Measurements from ENCODE around the gene NUP160. TPM values are rescaled to one million over a fixed set of nuclear protein-coding genes. Genes with fewer than 3 reads are reported as not detected.

Gene NUP160
- polyA plus RNA-seq, 3 donors: 10.6 to 15.7 (median 10.9) TPM

DNA sequence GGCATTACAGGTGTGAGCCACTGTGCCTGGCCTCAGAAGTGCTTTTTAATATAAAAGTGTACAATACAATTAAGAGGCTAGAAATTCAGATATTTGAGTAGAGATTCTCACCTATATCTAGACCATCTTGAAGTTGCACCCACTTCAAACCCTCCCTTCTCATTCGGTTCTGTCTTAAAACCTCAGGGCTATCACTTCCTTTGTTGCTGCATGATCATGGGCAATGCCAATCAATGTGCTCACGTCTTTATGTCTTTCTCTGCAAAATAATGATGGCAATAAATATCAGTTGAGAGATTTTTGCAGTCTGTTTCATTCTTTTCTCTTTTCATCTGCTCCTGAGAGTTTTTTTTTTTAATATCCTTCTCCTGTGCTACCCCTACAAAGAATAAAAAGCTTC is 9.3 kb upstream of the NUP160 start:
- no peaks in the 10 kb centered on the region for H3K9me3 ChIP-seq (replicated peaks in 1 of 2; ENCODE audit: control insufficient read depth in 1 of 2, insufficient read depth in 1 of 2, low read length in 2 of 2)
- H4K20me1 ChIP-seq (ENCODE audit: insufficient read depth, low read length): no peaks in the 10 kb centered on the region
- peak overlapping the region; percentile 37 for H2AFZ ChIP-seq (ENCODE audit: insufficient read depth, low read depth, low read length, poor library complexity, severe bottlenecking)
- no peaks in the 10 kb centered on the region for H3K27me3 ChIP-seq (ENCODE audit: control insufficient read depth in 2 of 2, insufficient read depth in 2 of 2, low read length in 2 of 2)
- H3K9ac ChIP-seq (ENCODE audit: insufficient read depth, low read length, poor library complexity, severe bottlenecking): no peak overlapping the region
- H3K4me1 ChIP-seq (ENCODE audit: control insufficient read depth in 1 of 2, insufficient read depth in 2 of 2, low read length in 2 of 2): peaks cover 0 to 12% of the 10 kb centered on the region in 2 donors
- no peak overlapping the region for H3K27ac ChIP-seq (ENCODE audit: low read depth in 1 of 2, low read length in 2 of 2)
- TF ChIP-seq, protein P1, sequence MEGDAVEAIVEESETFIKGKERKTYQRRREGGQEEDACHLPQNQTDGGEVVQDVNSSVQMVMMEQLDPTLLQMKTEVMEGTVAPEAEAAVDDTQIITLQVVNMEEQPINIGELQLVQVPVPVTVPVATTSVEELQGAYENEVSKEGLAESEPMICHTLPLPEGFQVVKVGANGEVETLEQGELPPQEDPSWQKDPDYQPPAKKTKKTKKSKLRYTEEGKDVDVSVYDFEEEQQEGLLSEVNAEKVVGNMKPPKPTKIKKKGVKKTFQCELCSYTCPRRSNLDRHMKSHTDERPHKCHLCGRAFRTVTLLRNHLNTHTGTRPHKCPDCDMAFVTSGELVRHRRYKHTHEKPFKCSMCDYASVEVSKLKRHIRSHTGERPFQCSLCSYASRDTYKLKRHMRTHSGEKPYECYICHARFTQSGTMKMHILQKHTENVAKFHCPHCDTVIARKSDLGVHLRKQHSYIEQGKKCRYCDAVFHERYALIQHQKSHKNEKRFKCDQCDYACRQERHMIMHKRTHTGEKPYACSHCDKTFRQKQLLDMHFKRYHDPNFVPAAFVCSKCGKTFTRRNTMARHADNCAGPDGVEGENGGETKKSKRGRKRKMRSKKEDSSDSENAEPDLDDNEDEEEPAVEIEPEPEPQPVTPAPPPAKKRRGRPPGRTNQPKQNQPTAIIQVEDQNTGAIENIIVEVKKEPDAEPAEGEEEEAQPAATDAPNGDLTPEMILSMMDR (IDR thresholded peaks at IDR 0.05): no peak
- peaks cover 16% of the 10 kb centered on the region for H3K4me1 Mint-ChIP-seq
- no peaks in the 10 kb centered on the region for H3K79me2 ChIP-seq (ENCODE audit: insufficient read depth, low read length)
- H3K4me3 Mint-ChIP-seq: no peak overlapping the region
- H3K27ac Mint-ChIP-seq: no peak overlapping the region
- no peaks in the 10 kb centered on the region for H3K9me3 Mint-ChIP-seq
- no CpG with 5 or more reads among the region's 2 CpGs for WGBS (ENCODE audit: insufficient coverage)
- H3K27me3 Mint-ChIP-seq (ENCODE audit: low read depth in 3 of 3): peaks cover 0 to 3% (median 2%) of the 10 kb centered on the region in 3 donors
- H3K4me3 ChIP-seq (replicated peaks in 1 of 3; ENCODE audit: low read depth in 2 of 3, low read length in 3 of 3): no peak overlapping the region
- no peaks in the 10 kb centered on the region for H3K36me3 ChIP-seq (replicated peaks in 1 of 2; ENCODE audit: control insufficient read depth in 1 of 2, insufficient read depth in 2 of 2, low read length in 2 of 2)
- no peak overlapping the region for H3K4me2 ChIP-seq (replicated peaks; ENCODE audit: extremely low read depth, low read length, poor library complexity, severe bottlenecking)
- DNase-seq: no peak
- H3K36me3 Mint-ChIP-seq: no peaks in the 10 kb centered on the region
- intact Hi-C loops (cut with micrococcal nuclease): no loop called here

DNA sequence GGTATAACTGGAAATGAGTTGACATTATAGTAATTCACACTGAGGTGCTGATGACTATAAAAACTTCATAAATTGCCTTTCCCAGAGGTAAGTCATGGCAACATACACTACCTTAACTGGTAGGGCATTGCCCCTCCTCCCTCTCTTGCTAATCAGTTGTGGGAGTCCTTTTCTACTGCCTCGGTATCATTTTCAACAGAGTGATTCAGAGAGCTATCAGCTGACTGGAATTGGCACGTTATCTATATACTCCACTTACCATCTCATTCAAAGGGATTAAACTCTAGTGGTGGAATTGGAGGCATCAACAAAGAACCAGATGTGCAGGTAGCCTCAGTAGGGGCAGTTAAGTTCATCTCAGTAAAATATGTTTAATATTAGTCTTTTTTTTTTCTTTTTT is 8.0 kb upstream of the NUP160 start:
- H3K4me3 Mint-ChIP-seq: no peak overlapping the region
- peaks cover 0 to 4% (median 1%) of the 10 kb centered on the region in 3 donors for H3K27me3 Mint-ChIP-seq (ENCODE audit: low read depth in 3 of 3)
- Histone ChIP-seq H3K27me3 (ENCODE audit: control insufficient read depth in 2 of 2, insufficient read depth in 2 of 2, low read length in 2 of 2) (no peaks in the 10 kb centered on the region), H3K4me2 (replicated peaks; ENCODE audit: extremely low read depth, low read length, poor library complexity, severe bottlenecking) (no peak overlapping the region), H3K27ac (ENCODE audit: low read depth in 1 of 2, low read length in 2 of 2) (no peak overlapping the region), H3K79me2 (ENCODE audit: insufficient read depth, low read length) (no peaks in the 10 kb centered on the region), H3K36me3 (replicated peaks in 1 of 2; ENCODE audit: control insufficient read depth in 1 of 2, insufficient read depth in 2 of 2, low read length in 2 of 2) (no peaks in the 10 kb centered on the region), H3K4me1 (ENCODE audit: control insufficient read depth in 1 of 2, insufficient read depth in 2 of 2, low read length in 2 of 2) (peaks cover 0 to 7% of the 10 kb centered on the region in 2 donors), H3K9me3 (replicated peaks in 1 of 2; ENCODE audit: control insufficient read depth in 1 of 2, insufficient read depth in 1 of 2, low read length in 2 of 2) (no peaks in the 10 kb centered on the region), H3K4me3 (replicated peaks in 1 of 3; ENCODE audit: low read depth in 2 of 3, low read length in 3 of 3) (no peak overlapping the region), H2AFZ (ENCODE audit: insufficient read depth, low read depth, low read length, poor library complexity, severe bottlenecking) (no peak overlapping the region), H3K9ac (ENCODE audit: insufficient read depth, low read length, poor library complexity, severe bottlenecking) (no peak overlapping the region), H4K20me1 (ENCODE audit: insufficient read depth, low read length) (no peaks in the 10 kb centered on the region)
- no peaks in the 10 kb centered on the region for H3K9me3 Mint-ChIP-seq
- no peak for DNase-seq
- H3K27ac Mint-ChIP-seq: no peak overlapping the region
- intact Hi-C loops (cut with micrococcal nuclease): no loop called here
- TF ChIP-seq, protein P1 (IDR thresholded peaks at IDR 0.05): no peak
- H3K36me3 Mint-ChIP-seq: no peaks in the 10 kb centered on the region
- H3K4me1 Mint-ChIP-seq: peaks cover 14% of the 10 kb centered on the region
- no CpG with 5 or more reads among the region's 2 CpGs for WGBS (ENCODE audit: insufficient coverage)
